GM19043 (cell line): ENCODE measurements around the gene SMYD3.

Experiments used
- ATAC-seq: cut with Tn5 transposase; IDR thresholded peaks from one replicate; pipeline ENCODE4 v1.9.1; 2021; ENCODE audit warnings: low read depth; ENCODE audit not compliant: unreplicated experiment

The SMYD3 gene

DNA sequence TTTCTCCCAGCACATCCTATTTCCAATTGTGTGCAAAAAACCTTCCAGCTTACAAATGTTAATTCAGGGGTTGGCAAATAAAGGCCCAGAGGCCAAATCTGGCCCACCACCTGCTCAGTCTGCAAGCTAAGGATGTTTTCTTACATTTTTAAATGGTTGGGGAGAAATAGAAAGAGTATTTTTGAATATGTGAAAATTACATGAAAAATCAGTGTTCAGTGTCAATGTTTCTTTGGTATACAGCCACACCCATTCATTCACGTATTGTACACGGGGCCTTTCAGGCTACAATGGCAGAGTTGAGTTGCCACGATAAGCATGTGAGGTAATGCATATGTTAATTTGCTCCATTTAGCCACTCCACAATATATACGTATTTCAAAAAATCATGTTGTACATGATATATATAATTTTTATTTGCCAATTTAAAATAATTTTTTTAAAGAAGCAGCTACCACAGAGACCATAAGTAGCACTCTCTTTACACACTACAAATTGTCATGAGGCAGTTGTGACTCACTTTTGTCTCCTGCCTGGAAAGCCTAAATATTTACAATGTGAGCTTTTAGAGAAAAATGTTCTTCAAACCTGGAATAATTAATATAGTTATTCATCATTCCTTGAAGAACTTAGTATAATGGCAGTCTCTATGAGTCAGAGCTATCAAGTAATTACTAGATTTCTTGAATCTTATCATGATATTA, 189.6 kb downstream of the SMYD3 start:
- ATAC-seq = no peak

GRCh38 chr1:246311461-246311860, 195.6 kb downstream of the SMYD3 start:
- ATAC-seq = no peak

GRCh38 chr1:246309247-246309884, 197.7 kb downstream of the SMYD3 start:
- ATAC-seq = no peak

GRCh38 chr1:246308533-246309075, 198.5 kb downstream of the SMYD3 start:
- ATAC-seq = no peak

DNA sequence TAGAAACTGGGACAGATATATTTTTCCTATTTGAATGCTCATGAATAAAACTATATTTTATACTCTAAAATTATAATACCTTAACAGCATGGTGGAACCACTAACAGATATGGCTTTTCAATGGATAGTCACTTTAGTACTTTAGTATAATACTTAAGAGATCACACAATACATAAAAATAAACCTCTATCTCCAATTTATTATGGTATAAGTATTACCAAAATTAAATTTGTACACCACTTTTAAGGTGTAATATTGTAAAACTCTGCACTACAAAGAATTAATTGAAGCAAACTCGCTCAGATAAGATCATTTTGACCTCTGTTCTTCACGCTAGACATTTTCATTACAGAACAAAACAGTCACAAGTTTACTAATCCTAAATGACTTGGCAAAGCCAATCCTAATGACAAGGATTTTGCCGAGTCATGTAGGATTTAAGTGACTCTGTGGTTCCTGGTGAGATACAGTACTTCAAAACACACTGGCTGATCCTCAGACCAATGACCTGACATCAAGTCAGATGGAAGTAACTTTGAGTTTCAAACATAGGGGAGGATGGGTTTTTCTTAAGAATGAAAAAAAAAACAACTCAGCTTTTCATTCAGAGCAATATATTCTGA, 200.6 kb downstream of the SMYD3 start:
- ATAC-seq = no peak

DNA sequence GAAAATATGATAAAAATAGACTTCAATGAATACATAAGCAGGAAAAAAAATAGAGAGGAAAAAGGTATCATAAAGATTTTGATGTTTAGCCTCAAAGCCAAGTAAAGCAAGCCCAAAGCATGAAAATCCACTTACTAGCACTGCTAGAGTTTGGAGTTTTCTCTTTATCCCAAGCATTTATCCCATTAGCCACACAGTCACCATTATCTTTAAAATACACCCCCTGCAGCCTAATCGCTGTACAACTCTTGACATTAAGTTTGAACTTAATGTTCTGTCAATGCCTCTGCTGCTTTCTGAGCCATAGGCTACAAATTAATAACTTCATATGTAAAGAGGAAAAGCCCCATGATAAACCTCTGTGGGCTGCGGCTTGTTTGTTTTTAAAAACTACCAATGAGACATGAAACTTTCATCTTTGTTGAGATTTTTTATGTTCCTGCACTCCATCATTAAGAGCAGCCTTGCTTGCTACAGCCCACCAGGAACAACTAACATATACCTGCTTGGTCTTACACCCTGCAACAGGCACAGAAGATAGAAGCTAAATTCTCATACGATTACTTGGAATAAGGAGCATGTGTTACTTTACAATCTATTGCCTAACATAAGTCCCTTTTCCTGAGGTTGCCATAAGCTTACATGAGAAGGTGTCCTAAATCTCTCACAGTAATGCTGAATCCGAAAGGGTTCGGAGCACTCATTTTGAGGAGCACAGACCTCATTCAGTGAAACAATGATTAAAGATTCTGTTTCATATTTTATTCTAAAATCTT, 202.4 kb downstream of the SMYD3 start:
- ATAC-seq = no peak

- ATAC-seq = no peak
Measured at GRCh38 chr1:246302711-246303317, 204.3 kb downstream of the SMYD3 start.

DNA sequence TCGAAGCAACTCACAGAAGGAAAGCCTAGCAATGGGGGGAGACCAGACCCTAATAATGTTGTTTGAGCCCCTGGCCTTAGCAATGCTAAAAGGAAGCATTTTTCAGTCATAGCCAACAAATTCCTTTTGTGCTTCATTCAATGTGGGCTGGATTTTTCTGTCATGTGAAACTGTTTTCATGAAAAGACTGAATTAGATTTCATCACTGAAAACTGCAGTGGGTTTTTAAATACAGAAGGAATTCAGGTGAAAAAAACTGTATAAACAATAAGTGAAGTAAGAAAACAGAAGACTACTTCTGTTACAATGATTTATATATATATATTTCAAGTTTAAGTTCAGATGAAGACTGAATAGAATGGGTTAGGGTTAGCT, 204.8 kb downstream of the SMYD3 start:
- no peak for ATAC-seq

DNA sequence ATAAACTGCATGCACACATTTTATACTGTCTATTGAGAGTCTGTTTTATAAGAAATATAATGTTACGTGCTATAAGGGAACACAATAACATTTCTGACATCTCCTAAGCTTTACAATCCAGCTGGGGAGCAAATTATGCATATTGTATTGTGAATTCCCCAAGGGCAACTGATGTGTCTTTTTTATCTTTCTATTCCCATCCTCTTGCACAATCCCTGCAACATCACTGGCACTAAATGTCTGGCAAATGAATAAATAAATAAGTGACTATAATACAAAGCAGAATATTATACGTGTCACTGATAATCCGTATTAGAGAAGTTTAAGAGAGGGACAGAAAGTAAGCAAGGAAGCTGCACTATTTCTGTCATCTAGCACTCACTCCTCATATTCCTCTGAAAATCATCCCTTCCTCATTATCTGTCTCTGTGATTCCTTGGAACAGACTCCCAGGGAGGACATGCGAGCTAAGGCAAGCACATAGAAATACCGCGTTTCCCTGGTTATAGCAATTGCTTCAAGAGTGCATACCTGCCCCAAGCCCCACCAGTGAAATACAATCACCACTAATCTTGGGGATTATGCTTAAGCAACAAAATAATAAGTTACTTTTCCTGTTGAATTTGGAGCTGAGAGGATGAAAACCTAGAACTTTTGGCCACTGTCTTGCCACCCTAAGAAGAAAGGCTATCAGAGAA, 205.4 kb downstream of the SMYD3 start:
- ATAC-seq = no peak

- ATAC-seq = no peak
Measured at GRCh38 chr1:246300626-246301549, 206.2 kb downstream of the SMYD3 start.

- no peak for ATAC-seq
Measured at GRCh38 chr1:246297279-246298265, 209.5 kb downstream of the SMYD3 start.

GRCh38 chr1:246295968-246296367, 211.1 kb downstream of the SMYD3 start:
- no peak for ATAC-seq

GRCh38 chr1:246295340-246295739, 211.7 kb downstream of the SMYD3 start:
- no peak for ATAC-seq

- ATAC-seq = no peak
Measured at GRCh38 chr1:246294263-246294662, 212.8 kb downstream of the SMYD3 start.

DNA sequence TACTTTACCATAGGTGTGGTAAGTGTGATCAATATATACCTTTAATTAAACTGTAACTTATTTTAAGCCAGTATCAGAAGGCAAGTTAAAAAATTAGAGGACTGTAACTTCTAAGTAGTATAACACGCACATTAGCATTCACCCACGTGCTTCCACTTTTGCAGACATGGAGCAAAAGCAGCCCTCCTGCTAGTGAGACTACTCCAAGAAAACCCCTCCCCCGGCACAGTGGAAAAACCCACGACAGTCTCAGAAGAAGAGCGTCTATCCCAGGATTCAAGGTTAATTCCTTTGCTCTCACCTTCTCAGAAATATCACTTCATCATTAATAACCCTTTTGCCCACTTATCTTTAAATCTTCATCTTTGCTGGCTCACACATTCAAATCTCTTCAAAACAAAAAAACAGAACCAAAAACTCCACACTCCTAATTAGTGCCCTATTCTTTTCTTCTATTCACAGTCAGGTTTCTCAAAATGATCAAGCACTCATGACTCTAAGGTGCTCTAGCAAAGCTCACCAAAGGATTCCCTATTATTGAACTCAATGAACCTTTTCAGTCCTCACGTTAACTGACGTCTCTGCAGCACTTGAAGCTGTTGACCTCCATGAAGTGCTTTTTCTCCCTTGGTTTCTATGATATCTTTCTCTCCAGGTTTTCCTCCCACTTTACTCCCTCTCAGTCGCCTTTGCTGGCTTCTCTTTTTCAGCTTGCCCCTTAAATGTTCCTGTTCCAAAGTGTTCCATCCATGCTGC, 213.5 kb downstream of the SMYD3 start:
- no peak for ATAC-seq

GRCh38 chr1:246292571-246292970, 214.5 kb downstream of the SMYD3 start:
- no peak for ATAC-seq

- ATAC-seq = no peak
Measured at GRCh38 chr1:246291127-246291526, 216.0 kb downstream of the SMYD3 start.
